Effector memory CD8-positive, alpha-beta T cell (primary cell): ENCODE data around the gene SEC14L1.
A peak's percentile ranks its signal among the peaks of the same experiment; 100 is the strongest.

Experiments
- ATAC-seq: fragments of 150-1000 bp; cut with Tn5 transposase; replicated peaks from 2 replicates; pipeline ENCODE4 v1.10.0; 2021; ENCODE audit warnings: mild to moderate bottlenecking, moderate library complexity
- DNase-seq, 3 experiments: peaks; one replicate each; pipeline ENCODE4 v3.0.0; 2021
- H3K27ac Mint-ChIP-seq, 2 donors: one replicate each; pipeline ENCODE4 v1.8.0; 2022; ENCODE audit warnings: mild to moderate bottlenecking in 2 of 2, mixed read lengths in 2 of 2, moderate library complexity in 2 of 2
- H3K27me3 Mint-ChIP-seq, 2 donors: one replicate each; pipeline ENCODE4 v1.8.0; 2022; ENCODE audit warnings: mixed read lengths in 2 of 2
- H3K36me3 Mint-ChIP-seq: one replicate; pipeline ENCODE4 v1.8.0; 2022; ENCODE audit warnings: mild to moderate bottlenecking, moderate library complexity, mixed read lengths; ENCODE audit not compliant: insufficient read depth
- H3K4me1 Mint-ChIP-seq, 2 donors: one replicate each; pipeline ENCODE4 v1.8.0; 2022; ENCODE audit warnings: low read depth in 2 of 2, mixed read lengths in 2 of 2
- H3K4me3 Mint-ChIP-seq, 2 donors: one replicate each; pipeline ENCODE4 v1.8.0; 2022; ENCODE audit warnings: mild to moderate bottlenecking in 2 of 2, mixed read lengths in 2 of 2, moderate library complexity in 2 of 2
- H3K9me3 Mint-ChIP-seq, 2 donors: one replicate each; pipeline ENCODE4 v1.8.0; 2022; ENCODE audit warnings: mixed read lengths in 2 of 2

Gene SEC14L1

GRCh38 chr17:77205396-77206125 lies 64.8 kb downstream of the SEC14L1 start:
- H3K4me1 Mint-ChIP-seq = no peaks in the 10 kb centered on the region

GRCh38 chr17:77206158-77206956 lies 65.6 kb downstream of the SEC14L1 start:
- no peak for ATAC-seq
- H3K36me3 Mint-ChIP-seq = peaks cover 72% of the 10 kb centered on the region

More at GRCh38 chr17:77205396-77206125, 64.8 kb downstream of the SEC14L1 start:
- ATAC-seq (no peak), DNase-seq (no peak)
- peaks cover 75% of the 10 kb centered on the region for H3K36me3 Mint-ChIP-seq
- no peaks in the 10 kb centered on the region for H3K9me3 Mint-ChIP-seq
- H3K4me3 Mint-ChIP-seq = no peak overlapping the region
- H3K27ac Mint-ChIP-seq = peak overlapping the region in 1 of 2 donors; percentile 38
- H3K27me3 Mint-ChIP-seq = no peaks in the 10 kb centered on the region

GRCh38 chr17:77207689-77208216 lies 67.0 kb downstream of the SEC14L1 start:
- DNase-seq (no peak), ATAC-seq (no peak)
- no peaks in the 10 kb centered on the region for H3K27me3 Mint-ChIP-seq
- no peak overlapping the region for H3K4me3 Mint-ChIP-seq
- H3K27ac Mint-ChIP-seq = peak overlapping the region; percentile 26 to 87
- peaks cover 71% of the 10 kb centered on the region for H3K36me3 Mint-ChIP-seq
- H3K9me3 Mint-ChIP-seq = no peaks in the 10 kb centered on the region
- H3K4me1 Mint-ChIP-seq = no peaks in the 10 kb centered on the region

More at GRCh38 chr17:77206158-77206956, 65.6 kb downstream of the SEC14L1 start:
- no peak overlapping the region for H3K4me3 Mint-ChIP-seq
- DNase-seq = no peak
- H3K9me3 Mint-ChIP-seq = no peaks in the 10 kb centered on the region
- H3K27ac Mint-ChIP-seq = no peak overlapping the region
- no peaks in the 10 kb centered on the region for H3K27me3 Mint-ChIP-seq
- no peaks in the 10 kb centered on the region for H3K4me1 Mint-ChIP-seq

GRCh38 chr17:77208217-77208808 lies 67.5 kb downstream of the SEC14L1 start:
- Mint-ChIP-seq H3K27me3 (no peaks in the 10 kb centered on the region), H3K36me3 (peaks cover 71% of the 10 kb centered on the region), H3K4me3 (no peak overlapping the region), H3K9me3 (no peaks in the 10 kb centered on the region), H3K4me1 (no peaks in the 10 kb centered on the region), H3K27ac (peak overlapping the region; percentile 75 to 87)
- no peak for ATAC-seq
- DNase-seq = no peak

- no peak for ATAC-seq
- no peak for DNase-seq
- no peak overlapping the region for H3K4me3 Mint-ChIP-seq
- H3K9me3 Mint-ChIP-seq = no peaks in the 10 kb centered on the region
- H3K27ac Mint-ChIP-seq = peak overlapping the region; percentile 75 to 87
- H3K27me3 Mint-ChIP-seq = no peaks in the 10 kb centered on the region
- H3K4me1 Mint-ChIP-seq = no peaks in the 10 kb centered on the region
- peaks cover 73% of the 10 kb centered on the region for H3K36me3 Mint-ChIP-seq
Measured at GRCh38 chr17:77208856-77209255, 68.1 kb downstream of the SEC14L1 start.

- Mint-ChIP-seq H3K27me3 (no peaks in the 10 kb centered on the region), H3K36me3 (peaks cover 71% of the 10 kb centered on the region), H3K9me3 (no peaks in the 10 kb centered on the region), H3K4me3 (no peak overlapping the region), H3K4me1 (no peaks in the 10 kb centered on the region), H3K27ac (no peak overlapping the region)
- no peak for DNase-seq
- ATAC-seq = no peak
Measured at GRCh38 chr17:77209330-77209748, 68.6 kb downstream of the SEC14L1 start.

- H3K4me1 Mint-ChIP-seq = no peaks in the 10 kb centered on the region
- no peaks in the 10 kb centered on the region for H3K9me3 Mint-ChIP-seq
- peak overlapping the region in 1 of 2 donors; percentile 65 for H3K27ac Mint-ChIP-seq
- H3K4me3 Mint-ChIP-seq = no peak overlapping the region
- DNase-seq (no peak), ATAC-seq (no peak)
- H3K27me3 Mint-ChIP-seq = no peaks in the 10 kb centered on the region
- peaks cover 75% of the 10 kb centered on the region for H3K36me3 Mint-ChIP-seq
Measured at GRCh38 chr17:77210331-77210730, 69.6 kb downstream of the SEC14L1 start.

GRCh38 chr17:77210946-77211541 lies 70.3 kb downstream of the SEC14L1 start:
- H3K36me3 Mint-ChIP-seq = peaks cover 72% of the 10 kb centered on the region
- peak overlapping the region in 1 of 2 donors; percentile 63 for H3K27ac Mint-ChIP-seq
- ATAC-seq (no peak), DNase-seq (no peak)
- no peaks in the 10 kb centered on the region for H3K27me3 Mint-ChIP-seq
- H3K9me3 Mint-ChIP-seq = no peaks in the 10 kb centered on the region
- H3K4me1 Mint-ChIP-seq = no peaks in the 10 kb centered on the region
- H3K4me3 Mint-ChIP-seq = no peak overlapping the region

- no peak for DNase-seq
- H3K27ac Mint-ChIP-seq = peak overlapping the region in 1 of 2 donors; percentile 63
- peaks cover 72% of the 10 kb centered on the region for H3K36me3 Mint-ChIP-seq
- H3K27me3 Mint-ChIP-seq = no peaks in the 10 kb centered on the region
- H3K4me3 Mint-ChIP-seq = no peak overlapping the region
- no peaks in the 10 kb centered on the region for H3K9me3 Mint-ChIP-seq
- no peaks in the 10 kb centered on the region for H3K4me1 Mint-ChIP-seq
- ATAC-seq = no peak
Measured at GRCh38 chr17:77211681-77212080, 70.9 kb downstream of the SEC14L1 start.

GRCh38 chr17:77212081-77212832 lies 71.5 kb downstream of the SEC14L1 start:
- H3K36me3 Mint-ChIP-seq = peaks cover 73% of the 10 kb centered on the region
- H3K4me3 Mint-ChIP-seq = no peak overlapping the region
- ATAC-seq = no peak
- DNase-seq = no peak
- H3K27ac Mint-ChIP-seq = peak overlapping the region in 1 of 2 donors; percentile 20
- no peaks in the 10 kb centered on the region for H3K27me3 Mint-ChIP-seq
- H3K4me1 Mint-ChIP-seq = no peaks in the 10 kb centered on the region
- no peaks in the 10 kb centered on the region for H3K9me3 Mint-ChIP-seq

GRCh38 chr17:77212833-77213777 lies 72.3 kb downstream of the SEC14L1 start:
- peaks cover 70% of the 10 kb centered on the region for H3K36me3 Mint-ChIP-seq
- no peak overlapping the region for H3K4me3 Mint-ChIP-seq
- H3K27ac Mint-ChIP-seq = peak overlapping the region in 1 of 2 donors; percentile 20

GRCh38 chr17:77213778-77214132 lies 73.0 kb downstream of the SEC14L1 start:
- Mint-ChIP-seq H3K4me3 (no peak overlapping the region), H3K4me1 (no peaks in the 10 kb centered on the region), H3K27me3 (no peaks in the 10 kb centered on the region), H3K27ac (no peak overlapping the region), H3K9me3 (no peaks in the 10 kb centered on the region), H3K36me3 (peaks cover 67% of the 10 kb centered on the region)
- DNase-seq (no peak), ATAC-seq (no peak)

More at GRCh38 chr17:77212833-77213777, 72.3 kb downstream of the SEC14L1 start:
- DNase-seq (no peak), ATAC-seq (no peak)
- H3K4me1 Mint-ChIP-seq = no peaks in the 10 kb centered on the region
- no peaks in the 10 kb centered on the region for H3K9me3 Mint-ChIP-seq
- no peaks in the 10 kb centered on the region for H3K27me3 Mint-ChIP-seq
